Measurements from ENCODE around the gene DIP2C. TPM values are rescaled to one million over a fixed set of nuclear protein-coding genes. Genes with fewer than 3 reads are reported as not detected.

DIP2C gene
- polyA plus RNA-seq, 1 of the 3 experiments (the other 2 are of a cell fraction): 8.7 TPM

DNA sequence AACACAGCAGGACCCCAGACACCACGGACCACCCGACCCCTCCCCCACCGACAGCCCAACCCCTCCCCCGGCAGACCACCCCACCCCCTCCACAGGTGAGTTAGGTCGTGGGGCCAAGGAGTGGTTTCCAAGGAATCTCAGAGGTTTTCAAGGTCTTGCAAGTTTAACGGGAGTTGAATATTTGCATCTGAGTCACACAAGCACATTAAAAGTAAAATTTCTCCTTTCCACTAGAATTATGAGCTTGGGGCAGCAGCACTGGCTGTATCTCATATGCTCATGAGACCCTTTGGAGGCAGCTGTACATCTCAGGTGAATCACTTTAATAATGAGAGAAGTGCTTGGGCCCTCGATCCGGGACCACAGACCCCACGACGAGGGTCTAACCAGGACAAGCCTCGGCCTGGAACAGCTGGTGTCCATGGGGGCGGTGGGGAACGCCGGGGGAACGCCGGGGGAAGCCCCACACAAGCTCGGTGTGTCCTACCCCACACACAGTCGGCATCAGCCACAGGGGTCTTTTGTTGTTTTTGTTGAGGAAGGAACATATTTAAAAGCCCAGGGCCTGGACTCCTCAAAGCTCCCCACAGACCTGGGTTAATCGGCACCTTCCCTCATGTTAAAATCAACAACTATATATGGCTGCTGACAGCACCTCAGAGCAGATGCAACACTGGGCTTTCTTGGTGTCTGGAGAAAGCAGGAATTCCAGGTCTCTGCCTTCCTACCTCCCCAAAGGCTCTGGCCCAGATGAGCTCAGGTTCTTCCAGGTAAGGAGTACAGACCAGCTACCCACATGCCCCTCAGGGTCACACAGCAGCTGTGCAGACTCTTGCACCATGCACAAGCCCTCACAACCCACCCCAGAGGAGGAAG, 130.3 kb downstream of the DIP2C start:
- 85% methylated on average over 17 of the region's 19 CpGs for WGBS (ENCODE audit: low lambda C conversion rate)
- POLR2A ChIA-PET: interaction anchor here (0.6 kb wide), 1 partner anchor 423 kb away, joined by 3 read pairs; no protein-coding TSS in a partner anchor
- H4K20me1 ChIP-seq (ENCODE audit: insufficient read depth): peaks cover 79% of the 10 kb centered on the region

More for the DNA sequence above, 130.3 kb downstream of the DIP2C start:
- Histone ChIP-seq H3K4me3 (ENCODE audit: low read depth in 2 of 2, low read length in 1 of 2) (no peak overlapping the region), H3K9me2 (no peaks in the 10 kb centered on the region), H3K4me2 (no peak overlapping the region), H3K9me3 (0 out of 2 replicates have a peak, but pooled peaks cover 5% of the 10 kb centered on the region), H3F3A (replicated peaks; ENCODE audit: insufficient read depth) (peaks cover 6% of the 10 kb centered on the region), H2AFZ (ENCODE audit: low read depth) (no peak overlapping the region), H3K36me3 (replicated peaks in 1 of 2; ENCODE audit: control insufficient read depth in 1 of 2, insufficient read depth in 2 of 2, low read length in 1 of 2) (no peaks in the 10 kb centered on the region), H3K79me2 (ENCODE audit: insufficient read depth) (peaks cover 68% of the 10 kb centered on the region), H3K27me3 (ENCODE audit: insufficient read depth) (no peaks in the 10 kb centered on the region), H3K4me1 (ENCODE audit: control insufficient read depth in 1 of 2, insufficient read depth in 2 of 2, low read depth in 1 of 2, low read length in 1 of 2) (peaks cover 5 to 14% of the 10 kb centered on the region in 2 experiments; a peak in 2 of 4 replicates), H3K9ac (no peak overlapping the region), H3K27ac (ENCODE audit: low read depth in 2 of 2, low read length in 1 of 2) (no peak overlapping the region)
- TF ChIP-seq MEF2A (IDR thresholded peaks at IDR 0.05; ENCODE audit: borderline replicate concordance, low read depth): no peak
- no peak for TF ChIP-seq NRF1 (IDR thresholded peaks at IDR 0.05; ENCODE audit: low read depth, low read length)
- TF ChIP-seq RXRA (IDR thresholded peaks at IDR 0.05; ENCODE audit: borderline replicate concordance, low read depth): no peak
- no peak for TF ChIP-seq ELF1 (IDR thresholded peaks at IDR 0.05)
- no peak for TF ChIP-seq EP300 (IDR thresholded peaks at IDR 0.05; ENCODE audit: borderline replicate concordance in 1 of 2, low read depth in 1 of 2, low read length in 1 of 2)
- TF ChIP-seq YY1 (IDR thresholded peaks at IDR 0.05; ENCODE audit: low read depth): no peak
- no peak for TF ChIP-seq GATA2 (CRISPR knock-in tag; IDR thresholded peaks at IDR 0.05)
- TF ChIP-seq EZH2phosphoT487 (IDR thresholded peaks at IDR 0.05; ENCODE audit: borderline replicate concordance, low read depth): no peak
- TF ChIP-seq USF1 (IDR thresholded peaks at IDR 0.05; ENCODE audit: borderline replicate concordance, low read depth): no peak
- TF ChIP-seq RFX5 (IDR thresholded peaks at IDR 0.05; ENCODE audit: low read length): no peak
- no peak for TF ChIP-seq FOXM1 (IDR thresholded peaks at IDR 0.05; ENCODE audit: low read depth)
- no peak for TF ChIP-seq JUND (IDR thresholded peaks at IDR 0.05)
- no peak for TF ChIP-seq MAX (IDR thresholded peaks at IDR 0.05; ENCODE audit: low read depth)
- TF ChIP-seq TAF1 (IDR thresholded peaks at IDR 0.05; ENCODE audit: borderline replicate concordance, low read depth, low read length): no peak
- no peak for TF ChIP-seq CHD2 (IDR thresholded peaks at IDR 0.05; ENCODE audit: low read length, partially characterized antibody)
- TF ChIP-seq, protein P1, sequence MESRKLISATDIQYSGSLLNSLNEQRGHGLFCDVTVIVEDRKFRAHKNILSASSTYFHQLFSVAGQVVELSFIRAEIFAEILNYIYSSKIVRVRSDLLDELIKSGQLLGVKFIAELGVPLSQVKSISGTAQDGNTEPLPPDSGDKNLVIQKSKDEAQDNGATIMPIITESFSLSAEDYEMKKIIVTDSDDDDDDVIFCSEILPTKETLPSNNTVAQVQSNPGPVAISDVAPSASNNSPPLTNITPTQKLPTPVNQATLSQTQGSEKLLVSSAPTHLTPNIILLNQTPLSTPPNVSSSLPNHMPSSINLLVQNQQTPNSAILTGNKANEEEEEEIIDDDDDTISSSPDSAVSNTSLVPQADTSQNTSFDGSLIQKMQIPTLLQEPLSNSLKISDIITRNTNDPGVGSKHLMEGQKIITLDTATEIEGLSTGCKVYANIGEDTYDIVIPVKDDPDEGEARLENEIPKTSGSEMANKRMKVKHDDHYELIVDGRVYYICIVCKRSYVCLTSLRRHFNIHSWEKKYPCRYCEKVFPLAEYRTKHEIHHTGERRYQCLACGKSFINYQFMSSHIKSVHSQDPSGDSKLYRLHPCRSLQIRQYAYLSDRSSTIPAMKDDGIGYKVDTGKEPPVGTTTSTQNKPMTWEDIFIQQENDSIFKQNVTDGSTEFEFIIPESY (IDR thresholded peaks at IDR 0.05; ENCODE audit: borderline replicate concordance, low read depth): no peak
- no peak for TF ChIP-seq PBX3 (IDR thresholded peaks at IDR 0.05)
- no peak for TF ChIP-seq SIN3A (IDR thresholded peaks at IDR 0.05; ENCODE audit: borderline replicate concordance, low read depth, low read length)
- TF ChIP-seq NFIC (IDR thresholded peaks at IDR 0.05; ENCODE audit: borderline replicate concordance): no peak
- CTCF ChIA-PET: interaction anchor here (0.8 kb wide), 1 partner anchor 12 kb away, joined by 4 read pairs; no protein-coding TSS in a partner anchor
- DNase-seq: no peak
